HFFc6 (cell line): Measurements from ENCODE around the gene THSD7B. TPM values are rescaled to one million over a fixed set of nuclear protein-coding genes. Genes with fewer than 3 reads are reported as not detected.

ENCODE experiments used
- DNase-seq: peaks from one replicate; pipeline ENCODE4 v3.0.0-alpha.2; 2018
- H3K27ac Mint-ChIP-seq: 2 replicates; pipeline ENCODE4 v1.8.0; 2020; ENCODE audit warnings: mild to moderate bottlenecking, mixed read lengths
- H3K27me3 Mint-ChIP-seq: 2 replicates; pipeline ENCODE4 v1.8.0; 2021; ENCODE audit warnings: mild to moderate bottlenecking, moderate library complexity, mixed read lengths; ENCODE audit not compliant: insufficient read depth
- H3K36me3 Mint-ChIP-seq: 2 replicates; pipeline ENCODE4 v1.8.0; 2021; ENCODE audit warnings: low read depth, mixed read lengths
- H3K4me1 Mint-ChIP-seq: 2 replicates; pipeline ENCODE4 v1.8.0; 2020; ENCODE audit warnings: low read depth, mixed read lengths
- H3K4me3 Mint-ChIP-seq: 2 replicates; pipeline ENCODE4 v1.8.0; 2020; ENCODE audit warnings: mild to moderate bottlenecking, moderate library complexity, mixed read lengths
- H3K9me3 Mint-ChIP-seq: 2 replicates; pipeline ENCODE4 v1.8.0; 2020; ENCODE audit warnings: mild to moderate bottlenecking, mixed read lengths
- CTCF ChIP-seq: fragments of 200-600 bp; sonication (generic); IDR thresholded peaks from 2 replicates; pipeline ENCODE4 v1.5.0; 2021; ENCODE audit warnings: antibody characterized with exemption, mild to moderate bottlenecking
- total RNA-seq, 6 experiments: library from RNA; stranded (reverse); fragmentation: NEBNext Ultra II Directional; extraction: Animal tissue kit (Norgen Biotek cat#: 25700); gene quantifications; 2 replicates in 1 of 6; 3 replicates in 5 of 6; pipeline ENCODE4 v1.2.3, GENCODE V29; 2021

Gene THSD7B
- total RNA-seq, 6 experiments from 2014 or later: 0.10 to 0.25 (median 0.22) TPM; not detected in 2

GRCh38 chr2:137345994-137346393 lies 580.6 kb downstream of the THSD7B start:
- TF ChIP-seq CTCF: no peak
- Mint-ChIP-seq H3K9me3 (no peaks in the 10 kb centered on the region), H3K4me3 (no peak overlapping the region), H3K4me1 (no peaks in the 10 kb centered on the region), H3K27ac (no peak overlapping the region), H3K27me3 (no peaks in the 10 kb centered on the region), H3K36me3 (no peaks in the 10 kb centered on the region)
- DNase-seq: no peak

- DNase-seq: no peak
- H3K4me1 Mint-ChIP-seq: no peaks in the 10 kb centered on the region
- no peak overlapping the region for H3K4me3 Mint-ChIP-seq
- TF ChIP-seq CTCF: no peak
- no peaks in the 10 kb centered on the region for H3K9me3 Mint-ChIP-seq
- H3K27me3 Mint-ChIP-seq: no peaks in the 10 kb centered on the region
- H3K36me3 Mint-ChIP-seq: no peaks in the 10 kb centered on the region
- H3K27ac Mint-ChIP-seq: no peak overlapping the region
These were observed 583.0 kb downstream of the THSD7B start for GRCh38 chr2:137348301-137348700.

GRCh38 chr2:137357634-137358033 lies 592.3 kb downstream of the THSD7B start:
- H3K27ac Mint-ChIP-seq: no peak overlapping the region
- peaks cover under 1% of the 10 kb centered on the region; the same call in 1 of the 2 replicates for H3K9me3 Mint-ChIP-seq
- no peak for TF ChIP-seq CTCF
- H3K4me1 Mint-ChIP-seq: no peaks in the 10 kb centered on the region
- DNase-seq: no peak
- H3K27me3 Mint-ChIP-seq: no peaks in the 10 kb centered on the region
- no peak overlapping the region for H3K4me3 Mint-ChIP-seq
- no peaks in the 10 kb centered on the region for H3K36me3 Mint-ChIP-seq

GRCh38 chr2:137367361-137367760 lies 602.0 kb downstream of the THSD7B start:
- no peaks in the 10 kb centered on the region for H3K36me3 Mint-ChIP-seq
- no peak overlapping the region for H3K27ac Mint-ChIP-seq
- H3K9me3 Mint-ChIP-seq: peaks cover 20% of the 10 kb centered on the region
- no peaks in the 10 kb centered on the region; the same call in 1 of the 2 replicates for H3K27me3 Mint-ChIP-seq
- no peak overlapping the region for H3K4me3 Mint-ChIP-seq
- TF ChIP-seq CTCF: no peak
- H3K4me1 Mint-ChIP-seq: peaks cover 12% of the 10 kb centered on the region
- DNase-seq: peak; percentile 10

- Mint-ChIP-seq H3K4me1 (peaks cover 12% of the 10 kb centered on the region), H3K9me3 (peaks cover 8% of the 10 kb centered on the region), H3K36me3 (no peaks in the 10 kb centered on the region), H3K4me3 (no peak overlapping the region), H3K27ac (no peak overlapping the region), H3K27me3 (no peaks in the 10 kb centered on the region; the same call in 1 of the 2 replicates)
- no peak for DNase-seq
- no peak for TF ChIP-seq CTCF
These were observed 603.8 kb downstream of the THSD7B start for GRCh38 chr2:137369106-137369505.

- TF ChIP-seq CTCF: no peak
- no peak overlapping the region for H3K4me3 Mint-ChIP-seq
- H3K4me1 Mint-ChIP-seq: no peaks in the 10 kb centered on the region
These were observed 613.8 kb downstream of the THSD7B start for GRCh38 chr2:137379186-137379585.

More at GRCh38 chr2:137379186-137379585, 613.8 kb downstream of the THSD7B start:
- no peaks in the 10 kb centered on the region; the same call in 1 of the 2 replicates for H3K27me3 Mint-ChIP-seq
- H3K36me3 Mint-ChIP-seq: no peaks in the 10 kb centered on the region
- H3K9me3 Mint-ChIP-seq: no peaks in the 10 kb centered on the region; the same call in 1 of the 2 replicates
- no peak for DNase-seq
- H3K27ac Mint-ChIP-seq: no peak overlapping the region
